NB4 (cell line): ENCODE measurements around the gene GMPR.
A peak's percentile ranks its signal among the peaks of the same experiment; 100 is the strongest.

ENCODE experiments used
- DNase-seq: peaks from one replicate; pipeline ENCODE4 v3.0.0; 2010; ENCODE audit warnings: low read depth
- H3K4me3 ChIP-seq: one replicate; pipeline ENCODE4 v1.5.1; 2011; ENCODE audit warnings: mild to moderate bottlenecking, low read depth, low read length, moderate library complexity
- CTCF ChIP-seq: IDR thresholded peaks from one replicate; pipeline ENCODE4 v1.5.1; 2012; ENCODE audit warnings: low read depth, low read length
- MAX ChIP-seq: IDR thresholded peaks from 2 replicates; pipeline ENCODE4 v1.6.1; 2011; ENCODE audit warnings: low read depth, low read length
- MYC ChIP-seq: IDR thresholded peaks from 2 replicates; pipeline ENCODE4 v1.6.1; 2011; ENCODE audit warnings: low read depth, low read length
- POLR2A ChIP-seq: IDR thresholded peaks from 2 replicates; pipeline ENCODE4 v1.6.1; 2011; ENCODE audit warnings: mild to moderate bottlenecking; ENCODE audit not compliant: insufficient read length; ENCODE audit errors: extremely low read depth

The GMPR gene

GRCh38 chr6:16236009-16236501 lies 2.3 kb upstream of the GMPR start:
- no peak overlapping the region for H3K4me3 ChIP-seq
- DNase-seq: no peak
- no peak for TF ChIP-seq POLR2A
- TF ChIP-seq MYC: no peak

- TF ChIP-seq MAX (no peak; the same call in 1 of the 2 replicates), MYC (no peak), POLR2A (no peak)
- peak; percentile 49 for DNase-seq
- no peak overlapping the region for H3K4me3 ChIP-seq
Measured at GRCh38 chr6:16236631-16237199, 1.7 kb upstream of the GMPR start.

- no peak for DNase-seq
- H3K4me3 ChIP-seq: no peak overlapping the region
- TF ChIP-seq POLR2A (no peak), MAX (no peak), CTCF (no peak), MYC (no peak)
Measured at GRCh38 chr6:16237242-16237641, 1.1 kb upstream of the GMPR start.

- peak; percentile 38 for TF ChIP-seq CTCF
- TF ChIP-seq MYC: no peak
- DNase-seq: peak; percentile 58
Measured at GRCh38 chr6:16238963-16239797, 793 bp downstream of the GMPR start.

GRCh38 chr6:16239798-16240123 lies 1.4 kb downstream of the GMPR start:
- peak; percentile 76 for DNase-seq
- TF ChIP-seq MYC (no peak), MAX (no peak), CTCF (no peak), POLR2A (no peak)
- no peak overlapping the region for H3K4me3 ChIP-seq

More at GRCh38 chr6:16238963-16239797, 793 bp downstream of the GMPR start:
- H3K4me3 ChIP-seq: peak overlapping the region; percentile 65

GRCh38 chr6:16240589-16241320 lies 2.4 kb downstream of the GMPR start:
- TF ChIP-seq MAX (no peak), MYC (no peak), CTCF (no peak), POLR2A (no peak)
- no peak overlapping the region for H3K4me3 ChIP-seq
- DNase-seq: no peak
